ES-I3 (cell line): Measurements from ENCODE around the gene ZNF746.

ENCODE experiments used
- H3K36me3 ChIP-seq: 2 replicates; pipeline ENCODE4 v1.6.1; 2013; ENCODE audit warnings: mild to moderate bottlenecking, low read length, control low read depth, moderate library complexity; ENCODE audit not compliant: insufficient read depth
- H3K4me1 ChIP-seq: 2 replicates; pipeline ENCODE4 v1.6.1; 2013; ENCODE audit warnings: mild to moderate bottlenecking, control low read depth, low read length; ENCODE audit not compliant: insufficient read depth
- H3K9ac ChIP-seq: 2 replicates; pipeline ENCODE4 v1.6.1; 2013; ENCODE audit warnings: low read depth, mild to moderate bottlenecking, low read length, moderate library complexity
- H3K9me3 ChIP-seq: 2 replicates; pipeline ENCODE4 v1.6.1; 2013; ENCODE audit warnings: mild to moderate bottlenecking, low read length, moderate library complexity; ENCODE audit not compliant: control insufficient read depth, insufficient read depth

ZNF746 gene

GRCh38 chr7:149475121-149476045 lies 22.2 kb downstream of the ZNF746 start:
- H3K9me3 ChIP-seq, result peaks cover 3% of the 10 kb centered on the region; the same call in 1 of the 2 replicates
- no peak overlapping the region for H3K9ac ChIP-seq
- H3K36me3 ChIP-seq, result no peaks in the 10 kb centered on the region
- H3K4me1 ChIP-seq, result peaks cover 8% of the 10 kb centered on the region; the same call in 1 of the 2 replicates

GRCh38 chr7:149474309-149475120 lies 23.1 kb downstream of the ZNF746 start:
- Histone ChIP-seq H3K36me3 (no peaks in the 10 kb centered on the region), H3K9ac (no peak overlapping the region), H3K4me1 (peaks cover 8% of the 10 kb centered on the region; the same call in 1 of the 2 replicates), H3K9me3 (peaks cover 3% of the 10 kb centered on the region; the same call in 1 of the 2 replicates)

DNA sequence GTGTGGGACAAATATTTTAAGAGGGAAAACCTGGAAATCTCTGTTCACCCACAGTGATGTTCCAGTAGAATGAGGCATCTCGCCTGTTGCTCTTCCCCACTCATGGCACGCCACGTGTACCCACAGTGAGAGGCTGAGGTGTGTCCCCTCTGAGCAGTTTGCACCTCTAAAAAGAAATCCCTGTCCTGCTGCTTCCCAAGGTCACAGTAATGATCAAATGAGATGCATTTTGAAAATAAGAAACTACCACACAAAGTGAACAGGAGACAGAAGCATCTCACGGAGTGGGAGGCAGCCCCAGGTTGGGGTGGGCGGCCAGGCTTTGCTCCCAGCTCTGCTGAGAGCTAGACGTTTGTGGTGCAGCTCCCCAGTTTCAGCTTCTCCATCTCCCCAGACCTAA lies 24.4 kb downstream of the ZNF746 start:
- Histone ChIP-seq H3K36me3 (no peaks in the 10 kb centered on the region), H3K9me3 (no peaks in the 10 kb centered on the region), H3K4me1 (peaks cover 4% of the 10 kb centered on the region; the same call in 1 of the 2 replicates), H3K9ac (no peak overlapping the region)

DNA sequence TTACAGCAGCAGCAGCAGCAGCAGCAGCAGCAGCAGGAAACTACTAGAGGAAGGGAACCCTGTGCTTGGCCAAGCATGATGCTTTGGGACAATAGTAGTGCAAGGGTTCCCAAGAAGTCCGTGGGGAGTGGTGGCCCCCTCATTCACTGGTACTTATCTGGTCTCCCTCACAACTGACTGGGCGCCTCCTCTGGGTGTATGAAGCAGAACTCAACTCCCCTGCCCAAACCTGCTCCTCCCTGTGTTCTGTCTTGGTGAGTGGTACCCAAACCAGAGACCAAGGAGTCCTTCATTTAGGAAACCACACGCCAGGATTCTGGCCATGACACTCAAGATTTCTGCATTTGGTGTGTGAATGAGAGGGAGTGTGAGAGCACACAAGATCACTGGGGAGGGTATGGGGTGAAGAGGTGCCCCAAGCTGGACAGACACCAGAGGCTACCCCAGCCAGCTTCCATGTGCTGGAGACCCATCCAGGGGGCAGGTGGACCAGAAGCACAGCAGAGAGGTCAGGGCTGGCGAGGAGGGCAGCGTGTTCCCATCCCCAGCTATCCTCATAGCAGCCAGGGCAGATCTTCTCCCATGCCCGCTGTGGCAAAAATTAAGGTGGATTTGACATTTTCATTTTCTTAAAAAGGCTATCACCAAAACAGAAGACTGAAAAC lies 26.2 kb downstream of the ZNF746 start:
- H3K36me3 ChIP-seq, result no peaks in the 10 kb centered on the region
- H3K9ac ChIP-seq, result no peak overlapping the region
- H3K4me1 ChIP-seq, result no peaks in the 10 kb centered on the region
- peaks cover 4% of the 10 kb centered on the region for H3K9me3 ChIP-seq

- Histone ChIP-seq H3K4me1 (no peaks in the 10 kb centered on the region), H3K9ac (no peak overlapping the region), H3K9me3 (peaks cover 4% of the 10 kb centered on the region), H3K36me3 (no peaks in the 10 kb centered on the region)
Observed at GRCh38 chr7:149469806-149470205, 27.8 kb downstream of the ZNF746 start.

DNA sequence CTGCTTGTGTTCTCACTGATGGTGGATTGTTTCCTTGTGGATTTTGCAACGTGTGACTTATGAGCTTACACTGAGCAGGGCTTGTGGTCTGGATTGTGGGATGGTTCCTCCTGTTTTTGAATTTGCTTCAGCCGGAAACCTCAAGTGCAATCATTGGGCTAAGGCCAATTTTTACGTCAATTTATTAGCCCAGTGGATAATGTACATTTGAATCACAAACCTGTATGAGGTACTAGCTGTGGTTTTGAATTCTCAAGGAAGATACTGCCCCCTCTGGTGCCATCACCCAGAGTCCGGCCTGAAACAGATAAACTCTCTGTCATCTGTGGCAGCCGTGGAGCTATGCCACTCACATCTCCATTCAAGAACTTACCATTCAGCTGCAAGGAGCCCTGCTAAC lies 29.4 kb downstream of the ZNF746 start:
- Histone ChIP-seq H3K9ac (no peak overlapping the region), H3K4me1 (no peaks in the 10 kb centered on the region), H3K36me3 (no peaks in the 10 kb centered on the region), H3K9me3 (peaks cover 4% of the 10 kb centered on the region)

DNA sequence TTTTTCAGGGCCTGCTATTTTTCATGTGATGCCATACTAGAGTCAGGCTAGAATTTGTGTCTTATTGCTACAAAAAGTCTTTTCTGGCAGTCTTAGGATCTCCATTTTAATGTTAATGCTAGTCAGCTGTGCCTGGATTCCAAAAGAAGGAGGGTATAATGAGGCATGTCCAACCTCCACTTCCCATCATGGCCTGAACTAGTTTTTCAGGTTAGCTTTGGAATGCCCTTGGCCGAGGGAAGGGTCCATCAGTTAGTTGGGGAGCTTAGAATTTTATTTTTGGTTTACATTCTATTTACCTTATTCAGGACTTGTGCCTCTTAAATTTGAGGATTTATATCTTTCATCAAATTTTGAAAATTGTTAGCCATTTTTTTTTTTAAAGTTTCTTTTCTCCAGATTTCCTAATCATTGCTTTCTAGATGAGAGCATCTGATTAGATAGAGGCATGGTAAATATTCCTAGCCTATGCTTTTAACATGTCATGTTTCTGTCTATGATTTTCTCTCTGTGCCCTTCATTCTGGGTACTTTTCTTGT lies 30.2 kb downstream of the ZNF746 start:
- no peaks in the 10 kb centered on the region for H3K36me3 ChIP-seq
- no peak overlapping the region for H3K9ac ChIP-seq
- H3K4me1 ChIP-seq, result no peaks in the 10 kb centered on the region
- peaks cover 4% of the 10 kb centered on the region for H3K9me3 ChIP-seq

DNA sequence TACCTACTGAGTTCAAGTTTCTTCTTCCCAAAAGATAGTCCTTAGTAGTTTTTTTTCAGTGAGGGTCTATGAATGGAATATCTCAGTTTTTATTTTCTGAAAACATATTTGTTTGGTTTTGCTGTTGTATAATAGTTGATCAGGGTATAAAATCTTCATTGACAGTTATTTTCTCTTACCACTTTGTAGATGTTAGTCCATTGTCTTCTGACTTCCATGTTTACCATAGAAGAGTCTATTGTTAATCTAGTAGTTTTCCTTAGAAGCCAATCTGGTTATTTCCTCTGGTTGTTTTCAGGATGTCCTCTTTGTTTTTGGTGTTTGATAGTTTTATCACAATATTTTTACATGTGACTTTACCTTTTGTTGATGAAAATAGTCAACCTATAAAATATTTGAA lies 31.2 kb downstream of the ZNF746 start:
- Histone ChIP-seq H3K9me3 (peaks cover 4% of the 10 kb centered on the region), H3K36me3 (no peaks in the 10 kb centered on the region), H3K9ac (no peak overlapping the region), H3K4me1 (no peaks in the 10 kb centered on the region)

- no peaks in the 10 kb centered on the region for H3K4me1 ChIP-seq
- H3K9ac ChIP-seq, result no peak overlapping the region
- H3K36me3 ChIP-seq, result no peaks in the 10 kb centered on the region
- H3K9me3 ChIP-seq, result peaks cover 4% of the 10 kb centered on the region
Observed at GRCh38 chr7:149463500-149464161, 34.0 kb downstream of the ZNF746 start.

DNA sequence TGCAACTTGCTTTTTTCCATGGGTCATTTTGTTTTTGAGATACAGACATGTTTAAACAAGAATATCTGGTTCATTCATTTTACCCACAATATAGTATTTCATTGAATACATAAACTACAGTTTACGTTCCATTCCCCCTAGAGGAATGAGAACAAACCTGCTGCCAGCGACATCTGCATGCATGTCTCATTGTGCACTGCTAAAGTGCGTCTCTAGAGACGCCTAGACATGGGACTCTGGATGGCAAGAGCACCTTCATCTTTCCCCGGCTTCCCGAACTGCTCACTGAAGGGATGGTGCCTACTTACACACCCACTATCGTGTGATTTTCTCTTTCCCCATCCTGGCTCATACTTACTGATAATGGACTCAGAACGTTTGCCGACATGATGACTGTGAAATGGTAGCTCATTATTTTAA lies 35.5 kb downstream of the ZNF746 start:
- Histone ChIP-seq H3K36me3 (no peaks in the 10 kb centered on the region), H3K9ac (no peak overlapping the region), H3K9me3 (no peaks in the 10 kb centered on the region; the same call in 1 of the 2 replicates), H3K4me1 (no peaks in the 10 kb centered on the region)

DNA sequence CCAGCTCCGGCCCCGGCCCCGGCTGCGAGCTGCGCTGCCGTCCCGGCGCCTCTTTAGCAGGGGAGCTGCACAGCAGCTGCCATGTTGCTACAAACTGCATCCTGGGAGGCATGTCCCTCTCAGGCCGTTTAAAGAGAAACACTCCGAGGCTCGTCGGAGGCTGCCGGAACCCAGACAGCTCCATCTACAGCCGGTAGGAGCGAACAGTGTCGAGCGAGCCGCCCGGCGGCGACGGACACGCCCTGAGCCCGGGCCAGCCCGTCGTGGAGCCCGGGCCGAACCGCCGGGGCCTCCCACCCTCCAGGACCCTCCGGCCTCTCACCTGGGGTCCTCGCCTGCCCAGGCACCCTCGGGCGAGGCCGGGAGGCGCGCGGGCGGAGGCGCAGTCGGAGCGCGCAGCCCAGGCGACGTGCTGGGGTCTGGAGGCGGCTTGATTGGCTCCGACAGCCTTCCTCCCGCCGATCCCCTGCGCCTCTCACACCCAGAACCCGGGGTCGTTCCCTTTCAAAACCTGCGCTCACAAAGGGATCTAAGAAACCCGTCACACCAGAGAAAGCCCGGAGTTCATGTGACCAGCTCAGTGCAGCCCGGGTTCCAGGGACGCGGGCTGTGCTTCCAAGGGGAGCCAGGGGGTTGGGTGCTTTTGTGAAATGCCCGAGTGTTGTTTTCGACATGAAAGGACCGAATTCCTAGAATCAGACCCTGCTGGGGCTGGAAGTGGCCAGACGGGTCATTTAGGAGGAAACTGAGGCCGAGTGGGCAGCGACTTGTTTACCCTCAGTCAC lies 36.9 kb downstream of the ZNF746 start, which contains the start of gene ZNF777:
TSS of gene ZNF777 (minus strand) at position 570 of the 785 bp plus-strand sequence. CDS start 5,040 bp downstream, outside the sequence.
- Histone ChIP-seq H3K36me3 (no peaks in the 10 kb centered on the region), H3K4me1 (no peaks in the 10 kb centered on the region), H3K9ac (peak within 1 kb of the TSS; percentile 87), H3K9me3 (no peaks in the 10 kb centered on the region)

GRCh38 chr7:149459540-149460452 lies 37.8 kb downstream of the ZNF746 start:
- Histone ChIP-seq H3K36me3 (no peaks in the 10 kb centered on the region), H3K9me3 (no peaks in the 10 kb centered on the region), H3K4me1 (no peaks in the 10 kb centered on the region), H3K9ac (peak overlapping the region; percentile 87; the same call in 1 of the 2 replicates)
